GM12874 (cell line): Measurements from ENCODE around the gene PLPP3.

ENCODE experiments used
- CTCF ChIP-seq: IDR thresholded peaks from 2 replicates; pipeline ENCODE4 v1.5.1; 2011; ENCODE audit warnings: low read depth, mild to moderate bottlenecking, control low read depth, low read length, moderate library complexity; ENCODE audit not compliant: insufficient read depth

Gene PLPP3

GRCh38 chr1:56550859-56551188, 28.5 kb downstream of the PLPP3 start:
- TF ChIP-seq CTCF, result no peak

GRCh38 chr1:56550138-56550858, 29.1 kb downstream of the PLPP3 start:
- no peak for TF ChIP-seq CTCF

GRCh38 chr1:56548571-56548970, 30.8 kb downstream of the PLPP3 start:
- TF ChIP-seq CTCF, result no peak

GRCh38 chr1:56547977-56548376, 31.4 kb downstream of the PLPP3 start:
- no peak for TF ChIP-seq CTCF

GRCh38 chr1:56547473-56547872, 31.9 kb downstream of the PLPP3 start:
- TF ChIP-seq CTCF, result no peak

GRCh38 chr1:56545711-56546110, 33.7 kb downstream of the PLPP3 start:
- TF ChIP-seq CTCF, result no peak

GRCh38 chr1:56543783-56544612, 35.4 kb downstream of the PLPP3 start:
- TF ChIP-seq CTCF, result no peak
